GM12878 (cell line): ENCODE measurements around the gene NDST3. TPM values are rescaled to one million over a fixed set of nuclear protein-coding genes. Genes with fewer than 3 reads are reported as not detected.

Experiments used
- ATAC-seq: fragments of 200-7000 bp; cut with Tn5 transposase; 3 replicates; pipeline ENCODE4 v1.9.1; 2020; ENCODE audit warnings: mild to moderate bottlenecking, moderate library complexity
- BruUV-seq: library from RNA; stranded (reverse); fragments of 400-500 nt; replicated peaks from 2 replicates; lab custom pipeline; 2021; lab: Mats Ljungman, UMichigan
- CTCF ChIA-PET: fragments of 300-600 bp; sonication (Branson Sonifier 250); formaldehyde crosslinking; extraction: SDS; loops from one replicate; lab custom pipeline; 2021; ENCODE audit warnings: inconsistent platforms; lab: Yijun Ruan, JAX
- POLR2A ChIA-PET: fragments of 350-600 bp; formaldehyde crosslinking; extraction: SDS; loops from one replicate; lab custom pipeline; 2021; ENCODE audit warnings: inconsistent platforms; lab: Charles Lee
- RAD21 ChIA-PET: fragments of 300-600 bp; sonication (Branson Sonifier 250); formaldehyde crosslinking; loops from one replicate; lab custom pipeline; 2023; ENCODE audit warnings: antibody characterized with exemption; ENCODE audit not compliant: unreplicated experiment; lab: Charles Lee
- SMC1A ChIA-PET: fragments of 300-600 bp; sonication (Branson Sonifier 250); formaldehyde crosslinking; loops from one replicate; lab custom pipeline; 2023; ENCODE audit not compliant: unreplicated experiment, uncharacterized antibody; lab: Charles Lee
- DNase-seq: peaks from one replicate; pipeline ENCODE4 v3.0.0-alpha.2; 2011; ENCODE audit warnings: low read depth, low spot score
- FAIRE-seq: peaks from 3 replicates; lab custom pipeline; 2011; peaks lifted over from hg19 to GRCh38; lab: Jason Lieb, UNC
- H2AFZ ChIP-seq: 2 replicates; pipeline ENCODE4 v1.6.0; 2011; ENCODE audit warnings: low read depth, low read length, control low read depth; ENCODE audit not compliant: control insufficient read depth
- H3K27ac ChIP-seq: 2 replicates; pipeline ENCODE4 v1.5.1; 2011; ENCODE audit warnings: control low read depth; ENCODE audit not compliant: control insufficient read depth, insufficient read depth
- H3K27me3 ChIP-seq, 2 experiments: replicated peaks in 1 of 2; 2 replicates each; pipeline versions ENCODE4 v1.6.0 to v1.6.1; 2011; ENCODE audit warnings: low read length in 1 of 2; ENCODE audit not compliant: control insufficient read depth in 2 of 2, insufficient read depth in 2 of 2
- H3K36me3 ChIP-seq, 2 experiments: 2 replicates each; pipeline ENCODE4 v1.5.1; 2011; ENCODE audit warnings: low read length in 1 of 2; ENCODE audit not compliant: control insufficient read depth in 2 of 2, insufficient read depth in 2 of 2
- H3K4me1 ChIP-seq: 2 replicates; pipeline ENCODE4 v1.6.1; 2011; ENCODE audit warnings: mild to moderate bottlenecking, low read length, moderate library complexity, mixed read lengths; ENCODE audit not compliant: control insufficient read depth, insufficient read depth
- H3K4me2 ChIP-seq: 2 replicates; pipeline ENCODE4 v1.6.0; 2011; ENCODE audit warnings: control low read depth; ENCODE audit not compliant: control insufficient read depth, insufficient read depth
- H3K4me3 ChIP-seq: fragments of 200-600 bp; sonication (generic); 2 replicates; pipeline ENCODE4 v1.5.1; 2016
- H3K79me2 ChIP-seq: 2 replicates; pipeline ENCODE4 v1.6.0; 2011; ENCODE audit warnings: low read length; ENCODE audit not compliant: control insufficient read depth, insufficient read depth
- H3K9ac ChIP-seq: 2 replicates; pipeline ENCODE4 v1.8.0; 2011; ENCODE audit warnings: low read length, control low read depth, mixed read lengths; ENCODE audit not compliant: control insufficient read depth, insufficient read depth
- H3K9me3 ChIP-seq: replicated peaks from 3 replicates; pipeline ENCODE4 v1.5.1; 2011; ENCODE audit warnings: mild to moderate bottlenecking, low read length; ENCODE audit not compliant: control insufficient read depth, insufficient read depth
- H4K20me1 ChIP-seq: 2 replicates; pipeline ENCODE4 v1.6.0; 2011; ENCODE audit not compliant: control insufficient read depth, insufficient read depth
- CHD4 ChIP-seq: fragments of 200-600 bp; sonication (generic); IDR thresholded peaks from 2 replicates; pipeline ENCODE4 v1.6.1; 2016; ENCODE audit warnings: mild to moderate bottlenecking
- E2F8 ChIP-seq: fragments of 450-650 bp; IDR thresholded peaks from 2 replicates; pipeline ENCODE4 v1.6.1; 2018; ENCODE audit warnings: mild to moderate bottlenecking, low read depth, moderate library complexity; ENCODE audit not compliant: partially characterized antibody
- ESRRA ChIP-seq: IDR thresholded peaks from 2 replicates; pipeline ENCODE4 v1.6.1; 2012; ENCODE audit warnings: mild to moderate bottlenecking, low read length, improper control_type of control experiment
- IKZF2 ChIP-seq, 2 experiments: fragments of 450-650 bp; IDR thresholded peaks; 2 replicates each; pipeline ENCODE4 v1.6.1; 2017; ENCODE audit warnings: mild to moderate bottlenecking in 2 of 2, moderate library complexity in 2 of 2
- IRF3 ChIP-seq: fragments of 450-650 bp; IDR thresholded peaks from 2 replicates; pipeline ENCODE4 v1.6.1; 2014; ENCODE audit warnings: mild to moderate bottlenecking
- JUND ChIP-seq: IDR thresholded peaks from 2 replicates; pipeline ENCODE4 v1.6.1; 2012; ENCODE audit warnings: low read depth, mild to moderate bottlenecking, low read length, improper control_type of control experiment, moderate library complexity
- MEF2B ChIP-seq: fragments of 450-650 bp; IDR thresholded peaks from 2 replicates; pipeline ENCODE4 v1.6.1; 2018; ENCODE audit warnings: mild to moderate bottlenecking, moderate library complexity; ENCODE audit not compliant: partially characterized antibody, poor library complexity, severe bottlenecking
- MYB ChIP-seq: fragments of 150-350 bp; IDR thresholded peaks from 2 replicates; pipeline ENCODE4 v1.6.1; 2014; ENCODE audit warnings: mild to moderate bottlenecking, low read depth, low read length, borderline replicate concordance
- NRF1 ChIP-seq: conservative IDR thresholded peaks from 2 replicates; pipeline ENCODE4 v1.6.1; 2011; ENCODE audit warnings: mild to moderate bottlenecking, low read depth, low read length, improper control_type of control experiment
- TCF12 ChIP-seq: IDR thresholded peaks from 2 replicates; pipeline ENCODE4 v1.6.1; 2011; ENCODE audit warnings: low read depth, mild to moderate bottlenecking, low read length
- USF1 ChIP-seq: IDR thresholded peaks from 2 replicates; pipeline ENCODE4 v1.6.1; 2011; ENCODE audit warnings: borderline replicate concordance, low read depth, mild to moderate bottlenecking, moderate library complexity, mixed read lengths, low read length; ENCODE audit not compliant: insufficient read depth; ENCODE audit errors: extremely low read length
- YBX1 ChIP-seq: fragments of 450-650 bp; IDR thresholded peaks from 2 replicates; pipeline ENCODE4 v1.6.1; 2016; ENCODE audit warnings: antibody characterized with exemption
- ZBED1 ChIP-seq: IDR thresholded peaks from 2 replicates; pipeline ENCODE4 v1.6.1; 2016; ENCODE audit warnings: borderline replicate concordance
- ZNF24 ChIP-seq: fragments of 450-650 bp; IDR thresholded peaks from 2 replicates; pipeline ENCODE4 v1.6.1; 2017; ENCODE audit warnings: antibody characterized with exemption, mild to moderate bottlenecking
- WGBS: methylation state at CpG from one replicate; pipeline ENCODE4 v1.1.6; 2016; ENCODE audit warnings: low lambda C conversion rate; ENCODE audit not compliant: insufficient replicate concordance, insufficient coverage; ENCODE audit errors: missing lambda C conversion rate; 5-methylcytosine and 5-hydroxymethylcytosine counted together
- in situ Hi-C: fragments of 300-500 bp; cut with MboI; formaldehyde crosslinking; loops from 9 replicates; pipeline ENCODE4 v1.14.3; 2018; ENCODE audit warnings: mixed read lengths
- intact Hi-C: fragments of 100-400 bp; cut with micrococcal nuclease; formaldehyde crosslinking; loops from one replicate; pipeline ENCODE4 v1.14.2; 2022; ENCODE audit not compliant: unreplicated experiment
- polyA plus RNA-seq, 11 experiments: library from polyadenylated mRNA; depleted of rRNA in 4 of 11; unstranded in 6 of 11; stranded (reverse) in 5 of 11; fragments of >200 nt; fragmentation: Nextera tagmentation in 4 of 11; fragmentation: Illumina TruSeq in 1 of 11; extraction: Ambion mirVana in 4 of 11; extraction: Trizol in 1 of 11; gene quantifications; 1 replicate in 1 of 11; 2 replicates in 10 of 11; pipeline versions ENCODE4 v1.2.1 to v1.2.3, GENCODE V29; 2011 to 2016; ENCODE audit warnings: inconsistent platforms in 2 of 11, missing spikeins in 2 of 11, low read depth in 1 of 11
- total RNA-seq, 4 experiments: library from RNA; depleted of rRNA in 3 of 4; stranded (reverse); fragments of >200 nt in 3 of 4; fragmentation: Illumina TruSeq in 1 of 4; extraction: Trizol in 1 of 4; gene quantifications; 2 replicates each; pipeline versions ENCODE4 v1.2.1 to v1.2.3, GENCODE V29; 2013 to 2021

Gene NDST3
- total and polyA plus RNA-seq, 10 of the 15 experiments (the other 5 are each of a cell fraction or from before 2014, with no cell fraction given): 0.03 TPM; not detected in 8

GRCh38 chr4:118286685-118287084 is 252.4 kb downstream of the NDST3 start (continued):
- TF ChIP-seq USF1 (no peak), IKZF2 (IDR thresholded peaks at IDR 0.05) (no peak), ZBED1 (no peak), YBX1 (no peak)

GRCh38 chr4:118287711-118288451 is 253.6 kb downstream of the NDST3 start:
- ChIA-PET POLR2A (no interaction called here), CTCF (interaction anchor here (1.4 kb wide), 1 partner anchor 17 kb away, joined by 3 read pairs; no protein-coding TSS in a partner anchor), RAD21 (no interaction called here), SMC1A (interaction anchor here (1.1 kb wide), 1 partner anchor 8 kb away, joined by 3 read pairs; no protein-coding TSS in a partner anchor)
- no peaks in the 10 kb centered on the region for H3K27me3 ChIP-seq
- no peaks in the 10 kb centered on the region for H3K9me3 ChIP-seq
- no peaks in the 10 kb centered on the region for H3K36me3 ChIP-seq
- H3K4me1 ChIP-seq: peaks cover 9% of the 10 kb centered on the region; the same call in 1 of the 2 replicates
- H3K9ac ChIP-seq: no peak overlapping the region
- in situ Hi-C loops (loop anchor here (10.0 kb wide), 2 partner anchors 297 to 397 kb away; partner anchors contain the start of gene METTL14), intact Hi-C loops (loop anchor here (10.0 kb wide), 1 partner anchor 127 kb away; no protein-coding TSS in a partner anchor)
- no peaks in the 10 kb centered on the region for H3K79me2 ChIP-seq
- DNase-seq (no peak), ATAC-seq (no peak), FAIRE-seq (no peak)
- no peaks in the 10 kb centered on the region for H4K20me1 ChIP-seq
- no peak overlapping the region for H3K27ac ChIP-seq
- no peak for TF ChIP-seq CHD4
- no peak for TF ChIP-seq MYB
- no peak for TF ChIP-seq TCF12
- no peak for TF ChIP-seq E2F8
- TF ChIP-seq JUND: no peak
- no peak for TF ChIP-seq NRF1
- no peak for TF ChIP-seq IRF3
- TF ChIP-seq ESRRA: no peak
- no peak for TF ChIP-seq MEF2B
- no peak for TF ChIP-seq ZNF24
- H3K4me3 ChIP-seq: no peak overlapping the region
- WGBS: 93% methylated on average over 2 of the region's 2 CpGs
- no peak overlapping the region for H3K4me2 ChIP-seq
- BruUV-seq: no TSS peak
- no peak overlapping the region for H2AFZ ChIP-seq
